Osteoblast (primary cell): ENCODE data around the gene ERBB4. TPM values are rescaled to one million over a fixed set of nuclear protein-coding genes. Genes with fewer than 3 reads are reported as not detected.
"Not testable (repeated sequence)": the region's sequence is repeated elsewhere in the genome, so short reads cannot be mapped to it uniquely, and the experiment has no call there.

ENCODE experiments used
- DNase-seq: peaks from one replicate; pipeline ENCODE4 v3.0.0; 2011; ENCODE audit warnings: low spot score, mixed read lengths; ENCODE audit not compliant: insufficient read length; ENCODE audit errors: missing footprints
- H2AFZ ChIP-seq: 2 replicates; pipeline ENCODE4 v1.6.0; 2011; ENCODE audit warnings: mild to moderate bottlenecking, low read length
- H3K27ac ChIP-seq: 2 replicates; pipeline ENCODE4 v1.5.1; 2011; ENCODE audit warnings: mild to moderate bottlenecking, low read depth, low read length, moderate library complexity
- H3K27me3 ChIP-seq: 2 replicates; pipeline ENCODE4 v1.6.0; 2012; ENCODE audit warnings: mild to moderate bottlenecking, control low read depth, inconsistent platforms, low read length, moderate library complexity; ENCODE audit not compliant: insufficient read depth
- H3K36me3 ChIP-seq: 2 replicates; pipeline ENCODE4 v1.5.1; 2011; ENCODE audit warnings: mild to moderate bottlenecking, low read length, control low read depth, moderate library complexity; ENCODE audit not compliant: insufficient read depth
- H3K4me1 ChIP-seq: 2 replicates; pipeline ENCODE4 v1.5.1; 2011; ENCODE audit warnings: mild to moderate bottlenecking, low read length, control low read depth, moderate library complexity; ENCODE audit not compliant: insufficient read depth
- H3K4me2 ChIP-seq: 2 replicates; pipeline ENCODE4 v1.6.0; 2011; ENCODE audit warnings: mild to moderate bottlenecking, low read length; ENCODE audit not compliant: insufficient read depth
- H3K4me3 ChIP-seq: fragments of 200-600 bp; sonication (generic); 3 replicates; pipeline ENCODE4 v1.5.1; 2012; ENCODE audit warnings: mild to moderate bottlenecking, low read length, inconsistent platforms; ENCODE audit not compliant: insufficient read depth
- H3K79me2 ChIP-seq: 2 replicates; pipeline ENCODE4 v1.6.0; 2012; ENCODE audit warnings: mild to moderate bottlenecking, low read length, control low read depth, inconsistent platforms; ENCODE audit not compliant: insufficient read depth
- H3K9me3 ChIP-seq: 2 replicates; pipeline ENCODE4 v1.5.1; 2011; ENCODE audit warnings: low read depth, low read length, control low read depth
- H4K20me1 ChIP-seq: 2 replicates; pipeline ENCODE4 v1.6.0; 2012; ENCODE audit warnings: mild to moderate bottlenecking, low read length, control low read depth; ENCODE audit not compliant: insufficient read depth
- total RNA-seq: library from RNA; depleted of rRNA; stranded (reverse); fragments of >200 nt; gene quantifications from 2 replicates; pipeline ENCODE4 v1.2.3, GENCODE V29; 2012
- TF ChIP-seq, protein P1 (sequence below): IDR thresholded peaks from 2 replicates; pipeline ENCODE4 v1.5.1; 2011; ENCODE audit warnings: mild to moderate bottlenecking, low read depth, low read length, moderate library complexity; ENCODE audit errors: extremely low read depth

The ERBB4 gene
- total RNA-seq, 1 donor, result under 0.01 TPM

DNA sequence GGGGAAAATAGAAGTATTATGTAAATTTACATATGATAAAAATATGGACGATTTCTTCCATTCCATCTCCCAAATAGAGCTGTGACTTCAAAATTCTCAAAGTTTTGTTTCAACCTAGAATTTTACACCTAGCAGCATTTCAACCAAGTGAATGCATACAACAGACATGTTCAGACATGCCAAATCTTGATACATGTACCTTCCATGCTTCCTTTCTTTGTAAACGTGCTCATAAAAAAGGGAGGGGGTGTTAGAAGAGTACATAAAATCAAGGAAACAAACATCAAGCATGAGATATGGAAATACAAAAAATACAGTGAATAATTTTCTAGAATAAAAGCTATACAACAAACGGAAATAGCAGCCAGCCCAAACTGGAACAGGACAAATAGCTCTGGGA, 974.2 kb downstream of the ERBB4 start:
- TF ChIP-seq, protein P1, sequence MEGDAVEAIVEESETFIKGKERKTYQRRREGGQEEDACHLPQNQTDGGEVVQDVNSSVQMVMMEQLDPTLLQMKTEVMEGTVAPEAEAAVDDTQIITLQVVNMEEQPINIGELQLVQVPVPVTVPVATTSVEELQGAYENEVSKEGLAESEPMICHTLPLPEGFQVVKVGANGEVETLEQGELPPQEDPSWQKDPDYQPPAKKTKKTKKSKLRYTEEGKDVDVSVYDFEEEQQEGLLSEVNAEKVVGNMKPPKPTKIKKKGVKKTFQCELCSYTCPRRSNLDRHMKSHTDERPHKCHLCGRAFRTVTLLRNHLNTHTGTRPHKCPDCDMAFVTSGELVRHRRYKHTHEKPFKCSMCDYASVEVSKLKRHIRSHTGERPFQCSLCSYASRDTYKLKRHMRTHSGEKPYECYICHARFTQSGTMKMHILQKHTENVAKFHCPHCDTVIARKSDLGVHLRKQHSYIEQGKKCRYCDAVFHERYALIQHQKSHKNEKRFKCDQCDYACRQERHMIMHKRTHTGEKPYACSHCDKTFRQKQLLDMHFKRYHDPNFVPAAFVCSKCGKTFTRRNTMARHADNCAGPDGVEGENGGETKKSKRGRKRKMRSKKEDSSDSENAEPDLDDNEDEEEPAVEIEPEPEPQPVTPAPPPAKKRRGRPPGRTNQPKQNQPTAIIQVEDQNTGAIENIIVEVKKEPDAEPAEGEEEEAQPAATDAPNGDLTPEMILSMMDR, result no peak
- peaks cover 2% of the 10 kb centered on the region for H3K9me3 ChIP-seq
- no peaks in the 10 kb centered on the region for H3K79me2 ChIP-seq
- no peaks in the 10 kb centered on the region for H3K4me1 ChIP-seq
- no peak overlapping the region for H3K4me2 ChIP-seq
- H2AFZ ChIP-seq, result no peak overlapping the region
- no peaks in the 10 kb centered on the region for H3K27me3 ChIP-seq
- H3K36me3 ChIP-seq, result no peaks in the 10 kb centered on the region
- no peaks in the 10 kb centered on the region for H4K20me1 ChIP-seq
- no peak for DNase-seq
- H3K27ac ChIP-seq, result no peak overlapping the region
- no peak overlapping the region for H3K4me3 ChIP-seq

DNA sequence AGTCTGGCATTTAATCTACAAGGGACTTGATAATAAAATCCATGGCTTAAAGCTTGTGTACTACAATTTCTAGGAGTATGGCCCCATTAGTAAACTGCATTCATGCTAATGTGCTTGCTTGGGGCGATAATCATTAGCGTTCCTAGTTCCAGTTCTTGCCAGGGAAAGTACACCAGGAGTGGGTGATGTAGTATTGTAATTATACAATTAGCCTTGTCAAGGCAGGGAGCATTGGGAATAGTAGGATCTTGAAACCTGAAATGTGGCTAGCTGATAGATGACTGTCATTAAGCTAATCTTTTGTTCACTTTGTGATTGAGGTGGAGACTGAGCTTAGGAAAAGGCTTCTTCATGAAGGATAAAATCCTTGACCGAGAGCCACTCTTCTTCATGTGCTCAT, 993.0 kb downstream of the ERBB4 start:
- Histone ChIP-seq H3K27ac (no peak overlapping the region), H3K4me3 (no peak overlapping the region), H3K4me2 (no peak overlapping the region), H4K20me1 (no peaks in the 10 kb centered on the region), H3K36me3 (no peaks in the 10 kb centered on the region), H3K9me3 (no peaks in the 10 kb centered on the region), H3K4me1 (no peaks in the 10 kb centered on the region), H3K27me3 (no peaks in the 10 kb centered on the region), H3K79me2 (no peaks in the 10 kb centered on the region), H2AFZ (no peak overlapping the region)
- no peak for DNase-seq
- TF ChIP-seq, protein P1, result no peak

DNA sequence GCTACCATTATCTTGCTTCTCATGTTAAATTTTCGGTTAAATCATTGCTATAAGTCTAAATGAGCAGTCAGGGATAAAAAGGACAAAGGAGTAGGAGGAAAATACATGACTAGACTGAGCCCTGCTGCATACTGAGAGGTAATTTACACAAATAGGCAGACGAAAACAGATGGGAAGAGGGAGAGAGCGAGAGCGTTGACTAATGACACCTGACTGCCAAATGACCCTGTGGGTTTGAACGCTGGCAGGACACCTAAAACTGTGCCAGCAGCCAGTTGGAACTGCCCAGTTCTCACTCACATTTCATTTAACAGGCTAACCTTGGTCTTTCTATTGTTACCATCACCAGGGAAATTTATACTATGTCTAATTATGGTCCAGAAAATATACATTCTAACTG, 1004.0 kb downstream of the ERBB4 start:
- TF ChIP-seq, protein P1, result no peak
- H3K27ac ChIP-seq, result no peak overlapping the region

DNA sequence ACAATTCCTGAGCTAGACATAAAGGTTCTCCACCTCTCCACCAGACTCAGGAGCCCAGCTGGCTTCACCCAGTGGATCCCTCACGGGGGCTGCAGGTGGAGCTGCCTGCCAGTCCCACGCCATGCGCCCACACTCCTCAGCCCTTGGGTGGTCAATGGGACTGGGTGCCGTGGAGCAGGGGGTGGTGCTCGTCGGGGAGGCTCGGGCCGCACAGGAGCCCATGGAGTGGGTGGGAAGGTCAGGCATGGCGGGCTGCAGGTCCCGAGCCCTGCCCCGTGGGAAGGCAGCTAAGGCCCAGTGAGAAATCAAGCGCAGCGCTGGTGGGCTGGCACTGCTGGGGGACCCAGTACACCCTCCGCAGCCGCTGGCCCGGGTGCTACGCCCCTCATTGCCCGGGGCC, 1014.4 kb downstream of the ERBB4 start:
- H3K4me2 ChIP-seq, H3K4me1 ChIP-seq, H3K4me3 ChIP-seq, H3K27ac ChIP-seq, H2AFZ ChIP-seq, H3K9me3 ChIP-seq, H3K36me3 ChIP-seq, H3K27me3 ChIP-seq, H3K79me2 ChIP-seq, H4K20me1 ChIP-seq, DNase-seq: not testable (repeated sequence)

More for the DNA sequence above, 1004.0 kb downstream of the ERBB4 start:
- Histone ChIP-seq H2AFZ (no peak overlapping the region), H3K79me2 (no peaks in the 10 kb centered on the region), H3K4me2 (no peak overlapping the region), H3K9me3 (no peaks in the 10 kb centered on the region), H4K20me1 (no peaks in the 10 kb centered on the region), H3K4me1 (no peaks in the 10 kb centered on the region), H3K4me3 (no peak overlapping the region), H3K27me3 (no peaks in the 10 kb centered on the region), H3K36me3 (no peaks in the 10 kb centered on the region)
- no peak for DNase-seq
